Measurements from ENCODE around the gene PRRC2B. TPM values are rescaled to one million over a fixed set of nuclear protein-coding genes. Genes with fewer than 3 reads are reported as not detected.

PRRC2B gene
- total RNA-seq, 2 donors from 2014 or later, result 148 to 151 TPM

- intact Hi-C loops (cut with DNase I), result loop anchor here (10.0 kb wide), 3 partner anchors 81 to 131 kb away; partner anchors contain the start of gene PRRC2B (in 1 of the 2)
- DNase-seq (ENCODE audit: low spot score), result no peak
Measured at GRCh38 chr9:131475956-131476776, 82.3 kb downstream of the PRRC2B start.

GRCh38 chr9:131476777-131477345 lies 83.0 kb downstream of the PRRC2B start:
- peak; percentile 64 for DNase-seq (ENCODE audit: low spot score)

GRCh38 chr9:131477367-131477766 lies 83.5 kb downstream of the PRRC2B start:
- DNase-seq (ENCODE audit: low spot score), result peak; percentile 73
- intact Hi-C loops (cut with DNase I), result loop anchor here (10.0 kb wide), 3 partner anchors 83 to 133 kb away; partner anchors contain the start of gene PRRC2B (in 1 of the 2)

More at GRCh38 chr9:131476777-131477345, 83.0 kb downstream of the PRRC2B start:
- intact Hi-C loops (cut with DNase I), result loop anchor here (10.0 kb wide), 3 partner anchors 82 to 132 kb away; partner anchors contain the start of gene PRRC2B (in 1 of the 2)

GRCh38 chr9:131477816-131478419 lies 84.0 kb downstream of the PRRC2B start:
- intact Hi-C loops (cut with DNase I), result loop anchor here (10.0 kb wide), 3 partner anchors 83 to 133 kb away; partner anchors contain the start of gene PRRC2B (in 1 of the 2)
- no peak for DNase-seq (ENCODE audit: low spot score)

- DNase-seq (ENCODE audit: low spot score), result no peak
- intact Hi-C loops (cut with DNase I), result loop anchor here (10.0 kb wide), 3 partner anchors 84 to 134 kb away; partner anchors contain the start of gene PRRC2B (in 1 of the 2)
Measured at GRCh38 chr9:131478421-131478868, 84.6 kb downstream of the PRRC2B start.

- intact Hi-C loops (cut with DNase I), result loop anchor here (10.0 kb wide), 3 partner anchors 84 to 134 kb away; partner anchors contain the start of gene PRRC2B (in 1 of the 2)
- DNase-seq (ENCODE audit: low spot score), result no peak
Measured at GRCh38 chr9:131478911-131479310, 85.0 kb downstream of the PRRC2B start.

- DNase-seq (ENCODE audit: low spot score), result no peak
- intact Hi-C loops (cut with DNase I), result no loop called here
Measured at GRCh38 chr9:131480258-131480657, 86.4 kb downstream of the PRRC2B start.

GRCh38 chr9:131481441-131482342 lies 87.8 kb downstream of the PRRC2B start:
- DNase-seq (ENCODE audit: low spot score), result peak; percentile 47
- intact Hi-C loops (cut with DNase I), result no loop called here

- no peak for DNase-seq (ENCODE audit: low spot score)
- intact Hi-C loops (cut with DNase I), result no loop called here
Measured at GRCh38 chr9:131482343-131483006, 88.6 kb downstream of the PRRC2B start.

GRCh38 chr9:131483319-131484050 lies 89.6 kb downstream of the PRRC2B start:
- intact Hi-C loops (cut with DNase I), result no loop called here
- no peak for DNase-seq (ENCODE audit: low spot score)

GRCh38 chr9:131484051-131484445 lies 90.2 kb downstream of the PRRC2B start:
- DNase-seq (ENCODE audit: low spot score), result no peak
- intact Hi-C loops (cut with DNase I), result no loop called here

GRCh38 chr9:131484560-131485185 lies 90.8 kb downstream of the PRRC2B start:
- intact Hi-C loops (cut with DNase I), result no loop called here
- no peak for DNase-seq (ENCODE audit: low spot score)

- no peak for DNase-seq (ENCODE audit: low spot score)
- intact Hi-C loops (cut with DNase I), result no loop called here
Measured at GRCh38 chr9:131485206-131485605, 91.3 kb downstream of the PRRC2B start.

GRCh38 chr9:131485728-131486422 lies 92.0 kb downstream of the PRRC2B start:
- intact Hi-C loops (cut with DNase I), result no loop called here
- DNase-seq (ENCODE audit: low spot score), result no peak

GRCh38 chr9:131487001-131487400 lies 93.1 kb downstream of the PRRC2B start:
- DNase-seq (ENCODE audit: low spot score), result no peak
- intact Hi-C loops (cut with DNase I), result no loop called here

GRCh38 chr9:131487621-131488031 lies 93.7 kb downstream of the PRRC2B start:
- DNase-seq (ENCODE audit: low spot score), result no peak
- intact Hi-C loops (cut with DNase I), result no loop called here

GRCh38 chr9:131490514-131490913 lies 96.6 kb downstream of the PRRC2B start:
- intact Hi-C loops (cut with DNase I), result no loop called here
- no peak for DNase-seq (ENCODE audit: low spot score)

Data from posterior vena cava (tissue), 2 donors.